RWPE1 (cell line): ENCODE data around the gene ACOT7.
A peak's percentile ranks its signal among the peaks of the same experiment; 100 is the strongest.
"Not testable (repeated sequence)": the region's sequence is repeated elsewhere in the genome, so short reads cannot be mapped to it uniquely, and the experiment has no call there.

Source experiments
- CTCF ChIA-PET: fragments of 350-600 bp; sonication (Branson Sonifier 250); formaldehyde crosslinking; extraction: SDS; loops from one replicate; lab custom pipeline; 2021; lab: Yijun Ruan, JAX
- POLR2A ChIA-PET: fragments of 400-600 bp; formaldehyde crosslinking; extraction: SDS; loops from one replicate; lab custom pipeline; 2020; ENCODE audit warnings: antibody characterized with exemption; ENCODE audit not compliant: low non-redundant PET; lab: Yijun Ruan, JAX
- DNase-seq: peaks from one replicate; pipeline ENCODE4 v3.0.0; 2012; ENCODE audit warnings: low spot score
- H3K27ac ChIP-seq: fragments of 450-650 bp; 2 replicates; pipeline ENCODE4 v1.5.1; 2017
- TF ChIP-seq, protein P1 (sequence below): fragments of 450-650 bp; conservative IDR thresholded peaks from 2 replicates; pipeline ENCODE4 v1.5.1; 2017; ENCODE audit warnings: low read depth, mild to moderate bottlenecking

ACOT7 gene

DNA sequence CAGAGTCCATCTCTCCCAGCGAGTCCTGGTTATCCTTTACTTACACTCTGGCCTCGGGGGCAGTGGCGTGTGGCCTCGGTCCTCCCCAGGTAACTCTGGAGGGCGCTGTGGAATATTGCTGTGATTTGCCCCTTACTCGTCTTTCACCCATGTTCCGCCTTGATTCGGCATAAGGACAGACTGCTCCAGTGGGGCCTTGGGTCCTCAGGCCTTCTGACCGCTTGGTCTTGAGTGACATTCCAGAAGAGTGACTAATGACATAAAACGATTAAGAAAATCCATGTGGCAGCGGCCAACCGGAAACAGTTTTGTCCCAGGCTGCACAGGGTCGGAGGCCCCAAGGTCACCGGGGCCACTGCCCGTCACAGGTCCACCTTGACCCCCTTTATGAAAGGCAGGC lies 168.8 kb downstream of the ACOT7 start:
- ChIA-PET CTCF (interaction anchor here (1.0 kb wide), 1 partner anchor 15 kb away, joined by 3 read pairs; no protein-coding TSS in a partner anchor), POLR2A (no interaction called here)
- peak overlapping the region; percentile 12; the same call in 1 of the 2 replicates for H3K27ac ChIP-seq
- DNase-seq: no peak
- TF ChIP-seq, protein P1, sequence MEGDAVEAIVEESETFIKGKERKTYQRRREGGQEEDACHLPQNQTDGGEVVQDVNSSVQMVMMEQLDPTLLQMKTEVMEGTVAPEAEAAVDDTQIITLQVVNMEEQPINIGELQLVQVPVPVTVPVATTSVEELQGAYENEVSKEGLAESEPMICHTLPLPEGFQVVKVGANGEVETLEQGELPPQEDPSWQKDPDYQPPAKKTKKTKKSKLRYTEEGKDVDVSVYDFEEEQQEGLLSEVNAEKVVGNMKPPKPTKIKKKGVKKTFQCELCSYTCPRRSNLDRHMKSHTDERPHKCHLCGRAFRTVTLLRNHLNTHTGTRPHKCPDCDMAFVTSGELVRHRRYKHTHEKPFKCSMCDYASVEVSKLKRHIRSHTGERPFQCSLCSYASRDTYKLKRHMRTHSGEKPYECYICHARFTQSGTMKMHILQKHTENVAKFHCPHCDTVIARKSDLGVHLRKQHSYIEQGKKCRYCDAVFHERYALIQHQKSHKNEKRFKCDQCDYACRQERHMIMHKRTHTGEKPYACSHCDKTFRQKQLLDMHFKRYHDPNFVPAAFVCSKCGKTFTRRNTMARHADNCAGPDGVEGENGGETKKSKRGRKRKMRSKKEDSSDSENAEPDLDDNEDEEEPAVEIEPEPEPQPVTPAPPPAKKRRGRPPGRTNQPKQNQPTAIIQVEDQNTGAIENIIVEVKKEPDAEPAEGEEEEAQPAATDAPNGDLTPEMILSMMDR: no peak

DNA sequence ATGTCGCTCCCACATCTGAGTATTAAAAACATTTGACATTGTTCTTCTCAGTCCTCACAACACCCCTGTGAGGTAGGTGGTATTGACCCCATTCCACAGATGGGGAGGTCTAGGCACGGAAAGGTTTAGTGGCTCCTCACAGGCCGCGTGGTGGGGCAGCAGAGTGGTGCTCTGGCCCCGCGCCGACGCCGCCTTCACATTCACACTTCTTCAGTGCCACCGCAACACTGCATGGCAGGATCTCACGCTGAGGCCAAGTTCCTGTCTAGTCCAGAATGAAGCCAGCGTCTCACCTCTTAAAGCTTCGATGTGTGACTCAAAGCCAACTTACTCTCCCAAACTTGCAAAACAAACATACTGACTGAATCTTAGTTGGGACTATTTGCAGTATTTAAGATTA lies 169.9 kb downstream of the ACOT7 start:
- ChIA-PET POLR2A (interaction anchor here (0.5 kb wide), 1 partner anchor 15 kb away, joined by 3 read pairs; no protein-coding TSS in a partner anchor), CTCF (no interaction called here)
- H3K27ac ChIP-seq: peak overlapping the region; percentile 50; the same call in 1 of the 2 replicates
- DNase-seq: no peak
- TF ChIP-seq, protein P1: no peak

DNA sequence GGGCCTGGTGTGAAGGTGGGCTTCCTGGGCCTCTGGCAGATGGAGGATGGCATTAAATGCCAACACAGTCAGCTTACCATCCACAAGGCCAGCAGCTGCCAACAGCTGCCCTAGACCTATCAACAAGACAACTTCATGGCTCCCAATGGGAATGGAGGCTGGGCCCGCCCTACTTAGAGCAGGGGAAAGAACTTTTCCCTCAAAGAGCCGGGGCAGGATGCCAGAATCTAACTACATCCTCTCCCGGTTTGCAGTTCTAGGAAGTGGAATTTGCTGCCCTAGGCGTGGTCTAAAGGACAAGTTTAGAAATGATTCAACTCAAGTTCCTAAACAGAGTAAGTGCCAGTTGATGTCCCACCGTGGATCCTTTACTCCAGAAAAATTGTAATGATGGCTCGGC lies 170.9 kb downstream of the ACOT7 start:
- ChIA-PET CTCF (no interaction called here), POLR2A (no interaction called here)
- no peak for DNase-seq
- TF ChIP-seq, protein P1: no peak
- H3K27ac ChIP-seq: peak overlapping the region; percentile 50

DNA sequence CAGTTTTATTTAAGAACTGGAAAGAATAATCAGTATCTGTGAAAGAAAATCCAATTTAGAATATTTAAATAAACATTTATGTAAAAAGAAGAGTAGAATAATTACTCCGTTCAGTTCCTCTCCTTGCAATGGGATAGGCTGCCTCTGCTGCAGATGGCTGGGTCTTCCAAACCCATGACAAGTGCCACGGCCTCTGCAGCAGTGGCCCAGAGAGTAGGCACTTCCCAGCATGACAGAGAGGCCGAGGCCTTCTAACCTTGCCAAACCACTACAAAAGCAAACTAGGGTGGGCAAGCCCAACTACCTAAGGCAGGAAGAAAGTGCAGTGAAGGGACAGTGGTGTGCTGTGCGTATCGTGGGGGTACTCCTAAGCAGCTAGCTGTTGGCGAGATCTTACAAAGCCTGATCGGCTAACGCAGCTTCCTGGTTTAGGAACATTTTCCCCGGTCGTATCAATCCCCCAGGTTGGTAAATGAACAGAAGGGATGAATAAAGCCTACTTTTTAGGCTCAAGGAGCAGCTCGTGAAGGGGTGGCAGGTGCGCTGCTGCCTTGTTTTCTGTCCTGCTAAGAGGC lies 172.3 kb downstream of the ACOT7 start:
- H3K27ac ChIP-seq: no peak overlapping the region
- POLR2A ChIA-PET: no interaction called here
- TF ChIP-seq, protein P1: no peak
- CTCF ChIA-PET: interaction anchor here (0.8 kb wide), 1 partner anchor 265 kb away, joined by 3 read pairs; no protein-coding TSS in a partner anchor
- DNase-seq: no peak

DNA sequence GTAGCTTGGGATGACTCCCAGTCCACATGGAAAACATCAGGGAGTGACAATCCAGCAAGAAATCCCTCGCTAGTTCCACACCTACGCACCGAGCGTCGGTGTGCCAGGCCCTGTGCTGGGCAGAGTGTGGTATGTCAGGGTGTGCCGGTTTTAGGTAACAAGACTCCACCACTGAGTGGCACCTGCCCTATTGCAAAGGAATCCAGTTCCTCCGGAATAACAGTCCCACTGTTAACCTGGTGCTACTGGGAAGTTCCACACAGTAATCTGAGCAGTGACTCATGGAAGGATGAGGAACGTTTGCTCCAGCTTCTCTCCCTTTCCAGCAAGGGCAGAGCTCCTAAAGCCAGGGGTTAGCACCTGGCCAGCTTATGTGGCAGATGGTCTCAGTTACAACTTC lies 173.3 kb downstream of the ACOT7 start:
- DNase-seq: peak; percentile 88

DNA sequence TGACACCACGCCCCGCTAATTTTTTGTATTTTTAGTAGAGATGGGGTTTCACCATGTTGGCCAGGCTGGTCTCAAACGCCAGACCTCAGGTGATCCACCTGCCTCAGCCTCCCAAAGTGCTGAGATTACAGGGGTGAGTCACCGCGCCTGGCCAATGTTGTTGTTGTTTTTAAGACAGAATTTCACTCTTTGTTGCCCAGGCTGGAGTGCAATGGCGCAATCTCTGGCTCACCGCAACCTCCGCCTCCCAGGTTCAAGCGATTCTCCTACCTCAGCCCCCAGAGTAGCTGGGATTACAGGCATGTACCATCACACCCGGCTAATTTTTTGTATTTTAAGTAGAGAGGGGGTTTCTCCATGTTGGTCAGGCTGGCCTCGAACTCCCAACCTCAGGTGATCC lies 173.9 kb downstream of the ACOT7 start:
- POLR2A ChIA-PET, DNase-seq: not testable (repeated sequence)
- CTCF ChIA-PET: interaction anchor here (0.6 to 1.0 kb wide), 3 partner anchors 25 to 404 kb away, joined by 3 to 4 read pairs (median 3); no protein-coding TSS in a partner anchor
- peak overlapping the region; percentile 51 for H3K27ac ChIP-seq

More for the DNA sequence above, 173.3 kb downstream of the ACOT7 start:
- POLR2A ChIA-PET: no interaction called here
- H3K27ac ChIP-seq: peak overlapping the region; percentile 51
- CTCF ChIA-PET: interaction anchor here (0.6 to 1.0 kb wide), 3 partner anchors 25 to 404 kb away, joined by 3 to 4 read pairs (median 3); no protein-coding TSS in a partner anchor
- TF ChIP-seq, protein P1: no peak

DNA sequence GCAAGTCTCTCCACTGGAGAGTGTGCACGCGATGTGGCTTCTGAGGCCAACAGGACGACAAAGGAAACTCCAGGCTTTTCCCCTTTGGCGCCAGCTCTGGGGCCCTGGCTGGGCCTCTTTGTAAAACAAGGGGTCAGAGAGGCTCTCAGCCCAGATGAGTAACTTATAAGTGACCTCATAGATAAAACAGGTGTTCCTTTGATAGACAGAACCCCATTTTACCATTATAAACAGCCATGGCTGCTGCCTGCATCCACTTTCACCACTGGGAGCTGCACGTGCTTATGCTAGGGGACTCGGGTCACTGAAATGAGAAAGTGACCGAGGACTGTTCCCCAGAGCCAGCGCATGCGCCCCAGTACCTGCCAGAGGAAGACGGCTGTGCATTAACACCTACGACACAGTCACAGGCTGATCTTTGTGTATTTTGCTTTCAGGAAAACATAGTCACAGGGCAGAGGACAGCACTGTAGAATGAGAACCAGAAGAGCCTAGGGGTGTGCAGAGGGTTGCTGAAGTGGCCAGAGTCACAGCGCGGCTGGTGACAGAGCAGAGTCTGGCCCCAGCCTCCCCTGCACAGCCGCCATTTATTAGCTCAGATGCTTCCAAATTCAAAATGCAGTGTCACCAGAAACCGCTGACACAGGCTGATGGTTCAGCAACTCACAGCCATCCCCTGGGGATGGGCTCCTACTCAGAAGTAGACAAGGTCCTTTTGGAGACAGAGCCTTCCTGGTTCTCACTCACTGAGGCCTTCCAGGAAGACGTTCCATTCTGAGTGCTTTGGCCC lies 175.0 kb downstream of the ACOT7 start:
- no peak for DNase-seq
- POLR2A ChIA-PET: interaction anchor here (0.6 kb wide), 1 partner anchor 9 kb away, joined by 3 read pairs; no protein-coding TSS in a partner anchor
- H3K27ac ChIP-seq: no peak overlapping the region
- CTCF ChIA-PET: no interaction called here
- TF ChIP-seq, protein P1: no peak
